Measurements from ENCODE around the gene MRTFA.
"Not testable (repeated sequence)": the region's sequence is repeated elsewhere in the genome, so short reads cannot be mapped to it uniquely, and the experiment has no call there.

MRTFA gene

DNA sequence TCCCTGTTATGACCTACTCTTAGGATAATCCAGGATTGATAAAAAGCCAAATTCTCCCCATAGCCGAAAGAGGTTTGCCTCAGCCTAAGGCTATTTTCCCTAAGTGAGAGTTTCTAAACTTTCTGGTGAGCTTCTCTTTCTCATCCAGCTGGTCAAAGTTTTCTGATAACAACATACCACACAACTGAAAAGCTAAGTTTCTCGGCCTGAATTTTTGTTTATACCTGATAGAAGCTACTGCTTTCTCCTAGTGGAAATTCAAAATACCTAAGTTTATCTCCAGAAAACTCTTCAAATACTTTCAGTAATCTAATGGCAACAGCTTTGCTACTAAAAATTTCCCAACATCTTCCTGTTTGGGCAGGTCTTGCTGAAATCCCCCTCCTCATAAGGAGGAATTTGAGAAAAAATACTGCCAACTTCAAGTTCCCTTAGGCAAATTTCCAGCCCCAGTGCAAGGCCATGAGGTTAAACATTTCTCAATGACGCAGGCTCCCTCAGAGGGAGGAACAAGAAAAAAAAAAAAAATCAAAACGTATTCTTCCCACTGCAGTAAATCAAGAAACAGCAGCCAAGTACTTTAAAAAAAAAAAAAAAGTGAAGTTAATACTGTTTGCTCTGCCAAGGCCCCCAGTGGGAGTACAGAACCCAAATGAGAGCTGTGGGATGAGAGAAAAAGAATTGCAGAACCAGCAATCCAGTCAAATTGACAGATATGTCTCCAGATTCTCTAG is 127.0 kb downstream of the MRTFA start:
- H3K9me3 ChIP-seq (ENCODE audit: insufficient read depth, low read length), result no peaks in the 10 kb centered on the region
- no peaks in the 10 kb centered on the region for H3K36me3 ChIP-seq (ENCODE audit: low read length)
- H3K27ac ChIP-seq (ENCODE audit: low read depth, low read length), result peak overlapping the region; percentile 13
- peaks cover 27% of the 10 kb centered on the region for H3F3A ChIP-seq (ENCODE audit: insufficient read depth)
- H3K4me3 ChIP-seq (ENCODE audit: insufficient read depth, low read length, poor library complexity, severe bottlenecking), result no peak overlapping the region
- no peak for TF ChIP-seq EZH2phosphoT487 (conservative IDR thresholded peaks at IDR 0.05; ENCODE audit: low read length)
- TF ChIP-seq, protein P1, sequence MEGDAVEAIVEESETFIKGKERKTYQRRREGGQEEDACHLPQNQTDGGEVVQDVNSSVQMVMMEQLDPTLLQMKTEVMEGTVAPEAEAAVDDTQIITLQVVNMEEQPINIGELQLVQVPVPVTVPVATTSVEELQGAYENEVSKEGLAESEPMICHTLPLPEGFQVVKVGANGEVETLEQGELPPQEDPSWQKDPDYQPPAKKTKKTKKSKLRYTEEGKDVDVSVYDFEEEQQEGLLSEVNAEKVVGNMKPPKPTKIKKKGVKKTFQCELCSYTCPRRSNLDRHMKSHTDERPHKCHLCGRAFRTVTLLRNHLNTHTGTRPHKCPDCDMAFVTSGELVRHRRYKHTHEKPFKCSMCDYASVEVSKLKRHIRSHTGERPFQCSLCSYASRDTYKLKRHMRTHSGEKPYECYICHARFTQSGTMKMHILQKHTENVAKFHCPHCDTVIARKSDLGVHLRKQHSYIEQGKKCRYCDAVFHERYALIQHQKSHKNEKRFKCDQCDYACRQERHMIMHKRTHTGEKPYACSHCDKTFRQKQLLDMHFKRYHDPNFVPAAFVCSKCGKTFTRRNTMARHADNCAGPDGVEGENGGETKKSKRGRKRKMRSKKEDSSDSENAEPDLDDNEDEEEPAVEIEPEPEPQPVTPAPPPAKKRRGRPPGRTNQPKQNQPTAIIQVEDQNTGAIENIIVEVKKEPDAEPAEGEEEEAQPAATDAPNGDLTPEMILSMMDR (IDR thresholded peaks at IDR 0.05; ENCODE audit: insufficient read depth, low read length, poor library complexity, severe bottlenecking), result no peak
- no peaks in the 10 kb centered on the region for H4K20me1 ChIP-seq (ENCODE audit: low read depth, low read length)
- no peaks in the 10 kb centered on the region for H3K27me3 ChIP-seq (ENCODE audit: low read length)
- H3K9me2 ChIP-seq (replicated peaks; ENCODE audit: insufficient read depth, low read length), result no peaks in the 10 kb centered on the region
- peaks cover 68% of the 10 kb centered on the region for H3K79me2 ChIP-seq (ENCODE audit: insufficient read depth, low read length)
- H3K4me2 ChIP-seq (ENCODE audit: low read depth, low read length, poor library complexity, severe bottlenecking), result no peak overlapping the region
- no peak overlapping the region for H2AFZ ChIP-seq (ENCODE audit: low read depth, low read length, severe bottlenecking)
- no peak overlapping the region for H3K9ac ChIP-seq (ENCODE audit: low read length)

- H3K27me3 ChIP-seq (ENCODE audit: low read length); H3K36me3 ChIP-seq (ENCODE audit: low read length); H3K9me3 ChIP-seq (ENCODE audit: insufficient read depth, low read length); H3K9ac ChIP-seq (ENCODE audit: low read length); H2AFZ ChIP-seq (ENCODE audit: low read depth, low read length, severe bottlenecking); H3K4me3 ChIP-seq (ENCODE audit: insufficient read depth, low read length, poor library complexity, severe bottlenecking); H3K9me2 ChIP-seq (replicated peaks; ENCODE audit: insufficient read depth, low read length); H4K20me1 ChIP-seq (ENCODE audit: low read depth, low read length): not testable (repeated sequence)
- Histone ChIP-seq H3K79me2 (ENCODE audit: insufficient read depth, low read length) (peaks cover 81% of the 10 kb centered on the region), H3K27ac (ENCODE audit: low read depth, low read length) (peak overlapping the region; percentile 35; the same call in 1 of the 2 replicates), H3F3A (ENCODE audit: insufficient read depth) (peaks cover 33% of the 10 kb centered on the region), H3K4me2 (ENCODE audit: low read depth, low read length, poor library complexity, severe bottlenecking) (peak overlapping the region; percentile 34)
Measured at GRCh38 chr22:40508046-40508445, 128.5 kb downstream of the MRTFA start.

DNA sequence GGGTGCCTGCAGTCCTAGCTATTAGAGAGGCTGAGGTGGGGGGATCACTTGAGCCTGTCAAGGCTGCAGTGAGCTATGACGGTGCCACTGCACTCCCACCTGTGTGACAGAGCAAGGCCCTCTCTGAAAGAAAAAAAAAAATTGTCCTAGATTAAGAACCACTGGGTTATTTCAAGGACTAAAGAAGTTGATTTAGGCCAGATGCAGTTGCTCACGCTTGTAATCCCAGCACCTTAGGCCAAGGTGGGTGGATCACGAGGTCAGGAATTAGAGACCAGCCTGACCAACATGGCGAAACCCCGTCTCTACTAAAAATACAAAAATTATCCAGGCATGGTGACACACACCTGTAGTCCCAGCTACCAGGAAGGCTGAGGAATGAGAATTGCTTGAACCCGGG is 129.0 kb downstream of the MRTFA start:
- no peaks in the 10 kb centered on the region for H4K20me1 ChIP-seq (ENCODE audit: low read depth, low read length)
- H3K27ac ChIP-seq (ENCODE audit: low read depth, low read length), result peak overlapping the region; percentile 35; the same call in 1 of the 2 replicates
- H3K9ac ChIP-seq (ENCODE audit: low read length), result no peak overlapping the region
- H3F3A ChIP-seq (ENCODE audit: insufficient read depth), result peaks cover 30% of the 10 kb centered on the region
- H2AFZ ChIP-seq (ENCODE audit: low read depth, low read length, severe bottlenecking), result no peak overlapping the region
- no peaks in the 10 kb centered on the region for H3K9me2 ChIP-seq (replicated peaks; ENCODE audit: insufficient read depth, low read length)
- H3K79me2 ChIP-seq (ENCODE audit: insufficient read depth, low read length), result peaks cover 84% of the 10 kb centered on the region
- H3K36me3 ChIP-seq (ENCODE audit: low read length), result 0 out of 2 replicates have a peak, but pooled peaks cover 5% of the 10 kb centered on the region
- TF ChIP-seq, protein P1 (IDR thresholded peaks at IDR 0.05; ENCODE audit: insufficient read depth, low read length, poor library complexity, severe bottlenecking), result no peak
- TF ChIP-seq EZH2phosphoT487 (conservative IDR thresholded peaks at IDR 0.05; ENCODE audit: low read length), result no peak
- H3K4me2 ChIP-seq (ENCODE audit: low read depth, low read length, poor library complexity, severe bottlenecking), result peak overlapping the region; percentile 34
- H3K4me3 ChIP-seq (ENCODE audit: insufficient read depth, low read length, poor library complexity, severe bottlenecking), result no peak overlapping the region
- no peaks in the 10 kb centered on the region for H3K9me3 ChIP-seq (ENCODE audit: insufficient read depth, low read length)
- no peaks in the 10 kb centered on the region for H3K27me3 ChIP-seq (ENCODE audit: low read length)

DNA sequence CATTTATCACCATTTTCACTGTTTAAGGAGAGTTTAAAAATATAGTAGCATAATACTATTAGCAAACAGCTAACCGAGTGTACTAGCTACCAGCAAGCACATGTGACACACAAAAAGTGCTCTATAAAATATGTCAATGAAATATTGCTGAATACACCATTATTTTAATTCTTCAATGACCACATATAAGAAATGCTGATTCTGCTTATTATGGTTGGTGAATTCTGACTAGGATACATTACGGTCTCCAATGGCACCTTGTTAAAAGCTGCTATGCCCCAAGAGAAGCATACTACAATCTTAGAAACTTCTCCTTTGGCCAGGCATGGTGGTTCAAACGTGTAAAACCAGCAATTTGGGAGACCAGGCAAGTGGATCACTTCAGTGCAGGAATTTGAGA is 129.8 kb downstream of the MRTFA start:
- peaks cover 79% of the 10 kb centered on the region for H3K79me2 ChIP-seq (ENCODE audit: insufficient read depth, low read length)
- H3K9ac ChIP-seq (ENCODE audit: low read length), result no peak overlapping the region
- H2AFZ ChIP-seq (ENCODE audit: low read depth, low read length, severe bottlenecking), result no peak overlapping the region
- no peaks in the 10 kb centered on the region for H3K27me3 ChIP-seq (ENCODE audit: low read length)
- no peaks in the 10 kb centered on the region for H4K20me1 ChIP-seq (ENCODE audit: low read depth, low read length)
- TF ChIP-seq, protein P1 (IDR thresholded peaks at IDR 0.05; ENCODE audit: insufficient read depth, low read length, poor library complexity, severe bottlenecking), result no peak
- no peak for TF ChIP-seq EZH2phosphoT487 (conservative IDR thresholded peaks at IDR 0.05; ENCODE audit: low read length)
- no peaks in the 10 kb centered on the region for H3K9me3 ChIP-seq (ENCODE audit: insufficient read depth, low read length)
- H3K9me2 ChIP-seq (replicated peaks; ENCODE audit: insufficient read depth, low read length), result no peaks in the 10 kb centered on the region
- no peak overlapping the region for H3K4me2 ChIP-seq (ENCODE audit: low read depth, low read length, poor library complexity, severe bottlenecking)
- H3K4me3 ChIP-seq (ENCODE audit: insufficient read depth, low read length, poor library complexity, severe bottlenecking), result no peak overlapping the region
- 0 out of 2 replicates have a peak, but pooled peaks cover 5% of the 10 kb centered on the region for H3K36me3 ChIP-seq (ENCODE audit: low read length)
- H3K27ac ChIP-seq (ENCODE audit: low read depth, low read length), result peak overlapping the region; percentile 35; the same call in 1 of the 2 replicates
- H3F3A ChIP-seq (ENCODE audit: insufficient read depth), result peaks cover 30% of the 10 kb centered on the region

Data from SU-DHL-6 (cell line).